HG02870 (cell line): ENCODE measurements around the gene DUT.

Experiments
- ATAC-seq: cut with Tn5 transposase; IDR thresholded peaks from one replicate; pipeline ENCODE4 v1.9.1; 2021; ENCODE audit warnings: mild to moderate bottlenecking, moderate library complexity; ENCODE audit not compliant: unreplicated experiment

The DUT gene

DNA sequence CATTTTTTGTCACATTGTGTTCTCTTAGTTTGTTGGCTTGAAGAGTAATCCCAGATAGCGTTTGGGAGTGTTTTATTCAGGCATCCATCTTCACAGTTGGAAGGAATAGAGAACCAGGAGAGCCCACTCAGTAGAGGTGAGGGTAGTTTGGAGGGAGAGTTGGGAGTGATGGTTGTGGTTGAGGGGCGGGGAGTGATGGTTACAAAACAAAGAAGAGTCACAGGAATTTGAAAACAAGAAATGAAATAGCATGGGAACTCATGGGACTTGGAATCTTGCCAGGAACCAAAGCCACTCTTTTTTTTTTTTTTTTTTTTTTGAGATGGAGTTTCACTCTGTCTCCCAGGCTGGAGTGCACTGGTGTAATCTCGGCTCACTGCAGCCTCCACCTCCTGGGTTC is 36.3 kb downstream of the DUT start:
- no peak for ATAC-seq

DNA sequence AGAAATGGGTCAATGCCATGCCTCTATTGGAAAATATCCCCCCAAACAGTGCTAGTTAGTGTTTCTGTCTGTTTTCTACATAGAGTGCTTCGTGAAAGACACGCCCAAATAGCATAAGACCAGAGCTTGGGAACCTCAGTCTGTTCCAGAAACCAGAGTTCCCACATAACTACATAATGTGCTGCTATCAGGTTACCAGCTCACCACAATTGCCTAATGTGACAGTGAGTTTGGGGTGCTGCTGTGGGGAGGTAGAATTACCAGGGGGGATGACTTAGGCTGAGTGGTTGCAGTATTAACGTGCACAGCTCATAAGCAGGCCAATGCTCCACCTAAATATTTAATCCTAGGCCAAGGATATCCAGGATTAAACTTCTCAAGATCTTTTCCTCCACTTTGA is 39.2 kb downstream of the DUT start:
- ATAC-seq: no peak

DNA sequence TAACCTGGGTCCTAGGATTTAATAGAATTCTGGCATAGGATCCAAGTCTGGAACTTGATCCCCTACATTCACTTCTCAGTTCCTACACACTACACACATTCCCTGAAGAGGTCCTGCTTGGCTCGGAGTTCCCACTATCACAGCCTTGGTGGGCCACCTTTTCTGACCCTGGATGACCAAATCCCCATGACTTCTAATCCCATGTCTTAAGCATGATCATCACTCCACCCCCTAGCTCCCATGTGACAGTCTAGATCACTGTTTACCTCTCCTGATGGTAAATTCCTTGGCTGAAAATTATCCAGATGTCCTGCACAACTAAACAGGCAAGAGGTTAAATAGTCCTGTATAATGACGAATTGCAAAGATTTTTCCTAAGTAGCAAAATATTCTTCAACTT is 40.3 kb downstream of the DUT start:
- ATAC-seq: no peak

- no peak for ATAC-seq
These were observed 40.7 kb downstream of the DUT start for GRCh38 chr15:48371961-48372360.

DNA sequence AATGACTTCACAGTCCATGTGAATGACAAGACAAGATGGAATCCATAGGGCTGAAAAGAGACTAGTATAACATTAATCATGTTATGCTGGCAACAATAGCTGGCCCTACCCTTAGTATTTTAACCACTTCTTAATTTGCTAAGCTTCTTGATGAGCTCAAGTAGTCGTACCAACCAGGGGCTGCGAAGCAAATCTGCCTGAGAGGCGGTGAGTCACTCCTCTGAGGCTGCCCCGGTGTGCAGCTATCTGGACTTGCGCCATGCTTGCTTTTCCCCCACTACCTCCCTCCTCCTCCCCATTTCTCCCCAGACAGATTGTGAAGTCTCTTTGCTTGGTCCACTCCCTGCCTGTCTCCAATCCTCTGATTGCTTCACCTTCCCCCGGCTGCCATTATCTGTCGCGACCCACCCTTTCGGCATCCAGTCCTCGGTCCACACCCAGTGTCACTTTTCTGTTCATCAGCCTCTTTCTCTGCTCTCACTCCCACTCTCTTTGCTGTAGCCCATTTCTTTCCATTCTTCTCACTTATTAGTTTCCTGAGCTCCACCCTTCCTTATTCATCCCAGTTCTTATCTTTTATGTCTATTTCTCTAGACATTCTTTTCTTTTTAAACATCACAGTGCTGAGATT is 42.7 kb downstream of the DUT start:
- ATAC-seq: no peak

GRCh38 chr15:48374472-48374871 is 43.2 kb downstream of the DUT start:
- no peak for ATAC-seq

DNA sequence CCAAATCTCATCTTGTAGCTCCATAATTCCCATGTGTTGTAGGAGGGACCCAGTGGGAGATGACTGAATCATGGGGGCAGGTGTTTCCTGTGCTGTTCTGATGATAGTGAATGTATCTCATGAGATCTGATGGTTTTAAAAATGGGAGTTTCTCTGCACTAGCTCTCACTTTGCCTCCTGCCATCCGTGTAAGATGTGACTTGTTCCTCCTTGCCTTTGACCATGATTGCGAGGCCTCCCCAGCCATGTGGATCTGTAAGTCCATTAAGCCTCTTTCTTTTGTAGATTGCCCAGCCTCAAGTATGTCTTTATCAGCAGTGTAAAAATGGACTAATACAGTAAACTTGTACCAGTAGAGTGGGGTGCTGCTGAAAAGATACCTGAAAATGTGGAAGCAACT is 44.5 kb downstream of the DUT start:
- ATAC-seq: no peak

- no peak for ATAC-seq
These were observed 49.0 kb downstream of the DUT start for GRCh38 chr15:48380198-48380597.

GRCh38 chr15:48381861-48382260 is 50.6 kb downstream of the DUT start:
- no peak for ATAC-seq

DNA sequence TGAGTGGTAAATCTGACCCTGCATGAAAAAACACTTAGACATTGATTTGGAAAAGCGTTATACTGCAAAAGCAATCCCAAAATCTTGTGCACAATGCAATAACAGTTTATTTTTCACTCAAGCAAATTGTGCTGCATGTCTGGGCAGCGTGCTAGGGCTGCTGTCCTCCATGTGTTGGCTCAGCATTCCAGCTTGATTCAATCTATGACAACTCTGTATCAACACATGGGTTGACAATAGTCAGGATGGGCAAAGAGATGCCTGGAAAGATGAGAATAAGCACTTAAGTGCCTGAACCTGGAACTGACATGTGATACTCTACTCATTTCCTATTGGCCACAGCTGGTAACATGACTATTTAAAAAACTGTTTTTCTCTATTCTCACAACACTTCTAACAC is 51.8 kb downstream of the DUT start:
- ATAC-seq: no peak

GRCh38 chr15:48384616-48385015 is 53.4 kb downstream of the DUT start:
- ATAC-seq: no peak

DNA sequence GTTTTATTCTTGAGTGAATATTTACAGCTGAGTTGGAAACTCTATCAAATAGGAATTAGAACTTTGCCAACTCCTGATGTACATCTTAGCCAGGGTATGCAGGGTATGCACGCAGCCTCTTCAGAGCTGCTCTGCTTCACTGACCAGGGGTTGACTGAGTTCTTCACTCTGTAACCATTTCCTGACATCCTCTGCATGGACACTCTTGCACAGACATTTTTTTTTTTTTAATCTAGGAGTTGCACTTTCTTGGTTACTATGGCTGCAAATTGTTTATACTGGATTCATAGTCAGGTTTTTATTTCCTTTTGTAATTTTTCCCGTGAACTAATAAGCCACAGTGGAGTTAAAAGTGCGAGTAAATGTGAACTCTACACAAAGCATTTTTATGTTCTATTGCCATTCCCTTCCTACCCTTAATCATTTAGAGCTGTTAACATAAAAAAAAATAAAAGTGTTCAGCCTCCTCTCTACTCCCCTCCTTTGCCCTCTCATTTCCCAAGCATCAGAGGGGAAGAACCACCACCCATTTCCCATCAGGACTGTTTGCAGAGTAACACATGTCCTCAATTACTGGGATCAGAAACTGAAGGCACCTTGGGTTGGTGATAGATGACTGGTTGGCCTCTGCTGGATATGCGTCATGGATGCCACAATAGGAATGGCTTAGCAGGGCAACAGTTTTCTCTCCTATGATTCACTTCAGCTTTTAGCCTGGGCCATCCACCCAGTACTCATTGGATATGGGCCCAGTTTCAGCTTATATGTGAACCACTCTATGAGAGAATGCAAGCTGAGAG is 54.0 kb downstream of the DUT start:
- no peak for ATAC-seq

DNA sequence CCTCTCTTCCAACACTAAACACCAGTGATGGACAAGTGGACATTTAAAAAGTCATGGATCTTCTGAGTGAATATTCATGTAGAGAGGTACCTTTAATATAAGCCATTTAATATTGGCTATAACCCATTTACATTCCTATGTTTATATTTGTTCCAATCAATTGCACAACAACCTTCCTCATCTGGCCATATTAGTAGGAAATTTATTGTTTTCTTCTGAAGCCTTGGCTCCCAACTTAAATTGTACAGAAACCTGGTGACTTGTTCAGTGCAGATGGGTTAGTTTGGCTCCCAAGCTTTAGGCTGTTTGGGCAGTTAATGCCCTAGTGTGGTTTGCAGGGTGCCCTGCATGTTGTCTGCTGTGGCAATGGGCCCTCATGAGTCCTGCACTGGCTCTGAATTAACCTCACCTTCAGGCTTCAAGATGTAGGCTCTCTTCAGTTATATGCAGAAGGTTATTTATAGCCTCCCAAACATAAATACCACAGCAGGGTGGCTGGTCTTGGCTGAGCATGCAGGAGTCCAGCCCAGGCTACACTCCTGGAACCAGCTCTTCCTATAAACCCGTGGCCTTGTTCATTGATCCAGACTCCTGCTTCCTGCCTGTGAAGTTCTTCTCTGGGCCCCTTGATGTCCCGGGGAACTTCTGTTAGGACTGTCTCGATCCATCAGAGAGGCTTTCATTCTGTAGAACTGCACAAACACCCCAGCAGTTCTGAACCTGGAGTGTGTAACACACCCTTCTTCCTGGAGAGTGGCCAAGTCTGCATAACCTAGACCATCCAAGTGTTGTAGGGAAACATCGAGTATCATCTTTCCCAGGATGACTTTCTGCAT is 57.0 kb downstream of the DUT start:
- ATAC-seq: no peak

- ATAC-seq: no peak
These were observed 57.7 kb downstream of the DUT start for GRCh38 chr15:48388910-48389309.

GRCh38 chr15:48389691-48390143 is 58.5 kb downstream of the DUT start:
- ATAC-seq: no peak

DNA sequence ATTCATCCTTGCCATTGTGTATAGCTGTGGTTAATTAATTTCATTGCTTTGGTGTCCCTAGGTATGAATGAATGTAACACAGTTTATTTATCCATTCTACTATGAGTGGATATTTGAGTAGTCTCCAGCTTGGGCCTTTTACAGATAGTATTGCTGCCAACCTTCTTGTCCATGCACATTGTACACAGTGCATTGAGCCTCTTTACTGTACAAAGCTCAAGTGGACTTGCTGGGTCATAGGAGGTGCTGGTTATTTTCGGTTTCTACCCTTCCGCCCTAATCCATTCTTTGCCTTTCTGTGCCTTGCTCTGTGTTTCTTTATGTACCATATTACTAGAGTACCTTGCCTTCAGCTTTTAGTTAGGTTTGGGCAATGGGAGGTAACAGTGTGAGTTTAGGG is 60.7 kb downstream of the DUT start:
- ATAC-seq: no peak

DNA sequence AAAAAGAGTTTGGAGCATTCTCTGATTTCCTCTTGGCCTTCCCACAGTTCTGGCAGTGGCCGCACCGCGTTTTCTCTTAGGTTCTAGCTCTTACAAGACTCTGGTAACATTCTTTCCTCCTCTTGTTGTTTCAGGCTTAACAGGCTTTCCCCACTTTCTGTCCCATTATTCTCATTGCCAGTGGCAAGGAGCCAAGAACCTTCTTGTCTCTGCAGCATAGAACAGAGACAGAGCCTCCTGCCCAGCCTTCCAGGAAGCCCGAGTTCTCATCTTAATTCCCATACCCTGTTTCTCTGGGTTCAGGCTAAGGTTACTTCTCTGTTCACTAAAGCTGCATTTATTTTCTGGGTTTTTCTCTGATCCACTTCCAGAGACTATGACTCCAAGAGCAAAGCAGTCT is 61.1 kb downstream of the DUT start:
- ATAC-seq: no peak
